H1 (cell line): ENCODE data around the gene ALDH5A1. TPM values are rescaled to one million over a fixed set of nuclear protein-coding genes. Genes with fewer than 3 reads are reported as not detected.

Source experiments
- CTCF ChIA-PET: fragments of 300-600 bp; sonication (Branson Sonifier 250); formaldehyde crosslinking; loops from one replicate; lab custom pipeline; 2021; ENCODE audit not compliant: partially characterized antibody; lab: Charles Lee
- POLR2A ChIA-PET: fragments of 300-600 bp; sonication (Branson Sonifier 250); formaldehyde crosslinking; loops from one replicate; lab custom pipeline; 2021; ENCODE audit warnings: inconsistent platforms; ENCODE audit not compliant: partially characterized antibody; lab: Charles Lee
- DNase-seq, 2 experiments: peaks; one replicate each; pipeline versions ENCODE4 v3.0.0 to v3.0.0-alpha.2; 2010 to 2022; ENCODE audit warnings: low spot score in 2 of 2, low read depth in 1 of 2, mixed read lengths in 1 of 2
- FAIRE-seq: peaks from 2 replicates; lab custom pipeline; 2011; peaks lifted over from hg19 to GRCh38; lab: Jason Lieb, UNC
- H2AFZ ChIP-seq: 2 replicates; pipeline ENCODE4 v1.8.1; 2012; ENCODE audit warnings: low read length, inconsistent platforms
- H2AK5ac ChIP-seq: 2 replicates; pipeline ENCODE4 v1.6.1; 2013; ENCODE audit warnings: low read depth, low read length
- H2BK120ac ChIP-seq: replicated peaks from 2 replicates; pipeline ENCODE3; 2013; ENCODE audit warnings: low read depth, low read length, inconsistent platforms
- H2BK12ac ChIP-seq: 2 replicates; pipeline ENCODE4 v1.6.1; 2013; ENCODE audit warnings: low read depth, low read length
- H2BK15ac ChIP-seq: 2 replicates; pipeline ENCODE4 v1.6.1; 2013; ENCODE audit warnings: low read length
- H2BK20ac ChIP-seq: 2 replicates; pipeline ENCODE4 v1.6.1; 2013; ENCODE audit warnings: low read length
- H2BK5ac ChIP-seq: 2 replicates; pipeline ENCODE4 v1.6.1; 2013; ENCODE audit warnings: low read depth, low read length
- H3K14ac ChIP-seq: 2 replicates; pipeline ENCODE4 v1.6.1; 2013; ENCODE audit warnings: inconsistent platforms; ENCODE audit not compliant: insufficient read length
- H3K18ac ChIP-seq: 2 replicates; pipeline ENCODE4 v1.6.1; 2013; ENCODE audit warnings: low read length; ENCODE audit errors: extremely low read depth
- H3K23ac ChIP-seq: 2 replicates; pipeline ENCODE4 v1.6.1; 2013; ENCODE audit warnings: inconsistent platforms; ENCODE audit not compliant: insufficient read length
- H3K23me2 ChIP-seq: 2 replicates; pipeline ENCODE4 v1.6.1; 2013; ENCODE audit warnings: low read depth, low read length
- H3K27ac ChIP-seq: 2 replicates; pipeline ENCODE4 v1.6.1; 2011; ENCODE audit warnings: low read depth, low read length, inconsistent platforms
- H3K27me3 ChIP-seq, 4 experiments: replicated peaks in 1 of 4; 1 replicate in 1 of 4; 2 replicates in 3 of 4; pipeline versions ENCODE4 v1.6.1 to v1.8.1; 2011 to 2013; ENCODE audit warnings: low read length in 3 of 4, mild to moderate bottlenecking in 3 of 4, inconsistent platforms in 2 of 4, mixed read lengths in 2 of 4, moderate library complexity in 1 of 4; ENCODE audit not compliant: control insufficient read depth in 3 of 4, insufficient read depth in 3 of 4; ENCODE audit errors: extremely low read depth in 1 of 4
- H3K36me3 ChIP-seq, 4 experiments: 2 replicates each; pipeline versions ENCODE4 v1.6.1 to v1.8.1; 2011 to 2013; ENCODE audit warnings: mild to moderate bottlenecking in 4 of 4, low read length in 3 of 4, moderate library complexity in 2 of 4, control low read depth in 1 of 4, inconsistent platforms in 1 of 4; ENCODE audit not compliant: insufficient read depth in 4 of 4, control insufficient read depth in 2 of 4
- H3K4ac ChIP-seq: replicated peaks from 2 replicates; pipeline ENCODE3; 2013; ENCODE audit warnings: low read length, low read depth, mixed read lengths, inconsistent platforms; ENCODE audit not compliant: insufficient read length
- H3K4me1 ChIP-seq, 4 experiments: replicated peaks in 1 of 4; 1 replicate in 1 of 4; 2 replicates in 3 of 4; pipeline versions ENCODE4 v1.6.1 to v1.8.1; 2011 to 2013; ENCODE audit warnings: low read length in 3 of 4, inconsistent platforms in 2 of 4, mixed read lengths in 1 of 4; ENCODE audit not compliant: insufficient read depth in 4 of 4, control insufficient read depth in 3 of 4
- H3K4me2 ChIP-seq, 2 experiments: 2 replicates each; pipeline versions ENCODE4 v1.6.1 to v1.8.1; 2011 to 2013; ENCODE audit warnings: low read depth in 2 of 2, low read length in 2 of 2, control low read depth in 1 of 2, inconsistent platforms in 1 of 2, mild to moderate bottlenecking in 1 of 2; ENCODE audit not compliant: insufficient read depth in 1 of 2
- H3K4me3 ChIP-seq, 4 experiments: fragments of 200-600, 300-600 bp in 1 of 4; sonication (generic), shearing (Covaris generic), sonication (Bioruptor Twin) in 1 of 4; 2 replicates each; pipeline versions ENCODE4 v1.5.1 to v1.8.1; 2011 to 2016; ENCODE audit warnings: low read length in 4 of 4, low read depth in 3 of 4, control low read depth in 2 of 4, inconsistent platforms in 2 of 4, mild to moderate bottlenecking in 2 of 4, mixed read lengths in 1 of 4, moderate library complexity in 1 of 4; ENCODE audit not compliant: insufficient read depth in 2 of 4; ENCODE audit errors: extremely low read depth in 1 of 4
- H3K56ac ChIP-seq: replicated peaks from 2 replicates; pipeline ENCODE3; 2013; ENCODE audit warnings: low read depth, mild to moderate bottlenecking, mixed read lengths, low read length, inconsistent platforms; ENCODE audit not compliant: insufficient read length
- H3K79me1 ChIP-seq: 2 replicates; pipeline ENCODE4 v1.6.1; 2013; ENCODE audit warnings: low read depth, low read length, control low read depth
- H3K79me2 ChIP-seq, 2 experiments: 2 replicates each; pipeline versions ENCODE4 v1.6.1 to v1.8.1; 2012 to 2013; ENCODE audit warnings: low read length in 2 of 2, mild to moderate bottlenecking in 2 of 2, inconsistent platforms in 1 of 2; ENCODE audit not compliant: insufficient read depth in 2 of 2, control insufficient read depth in 1 of 2
- H3K9ac ChIP-seq, 4 experiments: replicated peaks in 1 of 4; 1 replicate in 1 of 4; 2 replicates in 3 of 4; pipeline versions ENCODE4 v1.6.1 to v1.8.1; 2011 to 2013; ENCODE audit warnings: low read depth in 3 of 4, low read length in 3 of 4, control low read depth in 2 of 4, mild to moderate bottlenecking in 2 of 4, moderate library complexity in 2 of 4, inconsistent platforms in 1 of 4; ENCODE audit errors: extremely low read depth in 1 of 4
- H3K9me3 ChIP-seq, 2 experiments: 2 replicates each; pipeline versions ENCODE4 v1.6.1 to v1.8.1; 2012 to 2013; ENCODE audit warnings: mild to moderate bottlenecking in 2 of 2, moderate library complexity in 2 of 2, control low read depth in 1 of 2, inconsistent platforms in 1 of 2, low read depth in 1 of 2, low read length in 1 of 2, mixed read lengths in 1 of 2; ENCODE audit not compliant: insufficient read depth in 2 of 2
- H4K20me1 ChIP-seq, 2 experiments: replicated peaks in 1 of 2; 2 replicates each; pipeline versions ENCODE3 to v1.8.1; 2011 to 2013; ENCODE audit warnings: inconsistent platforms in 2 of 2, low read length in 2 of 2, mild to moderate bottlenecking in 1 of 2; ENCODE audit not compliant: insufficient read depth in 2 of 2, control insufficient read depth in 1 of 2
- H4K5ac ChIP-seq: 2 replicates; pipeline ENCODE4 v1.6.1; 2013; ENCODE audit warnings: low read length, low read depth, mixed read lengths, inconsistent platforms; ENCODE audit not compliant: insufficient read length
- H4K8ac ChIP-seq: 2 replicates; pipeline ENCODE4 v1.8.0; 2013; ENCODE audit warnings: mild to moderate bottlenecking, moderate library complexity, low read length, inconsistent platforms; ENCODE audit not compliant: insufficient read depth; ENCODE audit errors: extremely low read depth
- H4K91ac ChIP-seq: replicated peaks from 2 replicates; pipeline ENCODE3; 2013; ENCODE audit warnings: low read length, mixed read lengths, inconsistent platforms; ENCODE audit not compliant: insufficient read length
- CBX8 ChIP-seq: fragments of 300-800, 300-1000 bp; sonication (generic); IDR thresholded peaks from 2 replicates; pipeline ENCODE4 v1.7.1; 2016; ENCODE audit warnings: low read depth, low read length, borderline replicate concordance
- CHD1 ChIP-seq: IDR thresholded peaks from 2 replicates; pipeline ENCODE4 v1.6.1; 2012; ENCODE audit warnings: low read depth, low read length, improper control_type of control experiment
- CTCF ChIP-seq, 3 experiments: IDR thresholded peaks; 1 replicate in 2 of 3; 2 replicates in 1 of 3; pipeline versions ENCODE4 v1.5.1 to v1.6.1; 2011; ENCODE audit warnings: low read length in 3 of 3, mild to moderate bottlenecking in 3 of 3, inconsistent platforms in 2 of 3, low read depth in 1 of 3, moderate library complexity in 1 of 3; ENCODE audit not compliant: insufficient read depth in 1 of 3; ENCODE audit errors: control extremely low read depth in 1 of 3
- GABPA ChIP-seq: IDR thresholded peaks from 2 replicates; pipeline ENCODE4 v1.6.1; 2011; ENCODE audit warnings: mild to moderate bottlenecking, low read length, moderate library complexity, borderline replicate concordance; ENCODE audit not compliant: insufficient read depth
- NANOG ChIP-seq: IDR thresholded peaks from 2 replicates; pipeline ENCODE4 v1.6.1; 2011; ENCODE audit warnings: low read length, low read depth, mild to moderate bottlenecking, inconsistent platforms; ENCODE audit not compliant: insufficient read depth, poor library complexity, severe bottlenecking
- POLR2AphosphoS5 ChIP-seq: IDR thresholded peaks from 2 replicates; pipeline ENCODE4 v1.6.1; 2011; ENCODE audit warnings: low read depth, low read length
- RAD21 ChIP-seq, 2 experiments: IDR thresholded peaks in 1 of 2; conservative IDR thresholded peaks in 1 of 2; 2 replicates each; pipeline ENCODE4 v1.6.1; 2011; ENCODE audit warnings: low read depth in 2 of 2, low read length in 2 of 2, improper control_type of control experiment in 1 of 2, inconsistent platforms in 1 of 2, mild to moderate bottlenecking in 1 of 2, moderate library complexity in 1 of 2
- SAP30 ChIP-seq: fragments of 300-600 bp; sonication (generic); IDR thresholded peaks from 2 replicates; pipeline ENCODE4 v1.7.1; 2012; ENCODE audit warnings: low read length, moderate library complexity, mild to moderate bottlenecking, inconsistent platforms; ENCODE audit not compliant: insufficient read depth, insufficient replicate concordance
- SIX5 ChIP-seq: IDR thresholded peaks from 2 replicates; pipeline ENCODE4 v1.6.1; 2011; ENCODE audit warnings: mild to moderate bottlenecking, low read depth, low read length
- YY1 ChIP-seq: IDR thresholded peaks from 2 replicates; pipeline ENCODE4 v1.6.1; 2011; ENCODE audit warnings: low read depth, mild to moderate bottlenecking, low read length
- WGBS, 2 experiments: shearing (Covaris generic) in 1 of 2; methylation state at CpG; one replicate each; pipeline versions ENCODE4 v1.1.6 to v1.1.7; 2013 to 2015; ENCODE audit warnings: low lambda C conversion rate in 2 of 2, mixed read lengths in 2 of 2, inconsistent platforms in 1 of 2, low coverage in 1 of 2, missing lambda C conversion rate in 1 of 2; ENCODE audit not compliant: insufficient replicate concordance in 2 of 2, insufficient coverage in 1 of 2, insufficient read length in 1 of 2; ENCODE audit errors: extremely low coverage in 1 of 2, missing lambda C conversion rate in 1 of 2; 5-methylcytosine and 5-hydroxymethylcytosine counted together
- polyA plus RNA-seq, 7 experiments: library from polyadenylated mRNA; depleted of rRNA in 3 of 7; stranded (reverse) in 5 of 7; unstranded in 2 of 7; fragments of >200 nt in 5 of 7; fragments of 200-250 nt in 2 of 7; gene quantifications; 1 replicate in 5 of 7; 2 replicates in 1 of 7; 4 replicates in 1 of 7; pipeline versions ENCODE4 v1.2.1 to v1.2.3, GENCODE V29; 2011 to 2013; ENCODE audit warnings: missing spikeins in 2 of 7, mixed read lengths in 2 of 7
- total RNA-seq: library from RNA; stranded (reverse); fragmentation: NEBNext Ultra II Directional; extraction: Animal tissue kit (Norgen Biotek cat#: 25700); gene quantifications from 2 replicates; pipeline ENCODE4 v1.2.1, GENCODE V29; 2021

ALDH5A1 gene
- total and polyA plus RNA-seq, 2 of the 8 experiments (the other 6 are each of a cell fraction or from before 2014, with no cell fraction given): 1.5 to 2.4 TPM

DNA sequence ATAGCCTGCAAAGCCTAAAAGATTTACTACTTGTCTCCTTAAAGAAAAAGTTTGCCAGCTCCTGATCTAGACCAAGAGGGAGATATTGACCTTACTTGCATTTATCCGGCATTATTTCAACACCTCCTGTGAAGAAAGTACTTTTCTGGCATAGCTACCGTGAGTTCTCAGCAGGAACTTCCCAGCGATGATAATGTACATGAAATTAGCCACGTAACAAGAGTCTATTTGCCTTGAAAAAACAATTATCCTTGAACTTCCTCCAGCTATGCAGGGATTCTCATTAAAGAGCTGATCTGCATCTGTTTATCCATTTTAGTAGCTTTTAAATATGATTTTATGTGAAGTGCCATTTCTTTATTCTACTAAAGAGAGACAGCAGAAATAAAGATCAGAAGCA, 41.7 kb downstream of the ALDH5A1 start:
- Histone ChIP-seq H3K18ac (no peak overlapping the region), H2BK20ac (no peak overlapping the region), H3K79me2 (no peaks in the 10 kb centered on the region), H2AFZ (no peak overlapping the region), H4K20me1 (no peaks in the 10 kb centered on the region), H3K23me2 (no peaks in the 10 kb centered on the region; the same call in 1 of the 2 replicates), H3K14ac (no peak overlapping the region), H4K8ac (no peak overlapping the region), H3K4me2 (no peak overlapping the region), H3K27ac (no peak overlapping the region), H3K4me3 (no peak overlapping the region), H3K27me3 (no peaks in the 10 kb centered on the region), H2BK5ac (no peak overlapping the region), H3K56ac (no peak overlapping the region), H2BK120ac (no peak overlapping the region), H3K9me3 (no peaks in the 10 kb centered on the region), H3K4me1 (no peaks in the 10 kb centered on the region), H4K91ac (no peak overlapping the region), H2AK5ac (no peak overlapping the region), H4K5ac (no peak overlapping the region), H2BK12ac (no peak overlapping the region), H3K36me3 (no peaks in the 10 kb centered on the region), H3K79me1 (no peaks in the 10 kb centered on the region; the same call in 1 of the 2 replicates), H3K23ac (no peak overlapping the region), H3K4ac (no peak overlapping the region), H3K9ac (no peak overlapping the region), H2BK15ac (no peak overlapping the region)
- ChIA-PET POLR2A (no interaction called here), CTCF (interaction anchor here (0.7 to 5.4 kb wide), 11 partner anchors 9 to 455 kb away, joined by 3 to 56 read pairs (median 4); partner anchors contain the start of genes ACOT13 and TDP2)
- FAIRE-seq (no peak), DNase-seq (no peak)
- 90% methylated on average over 4 of the region's 4 CpGs; no CpG with 5 or more reads in 1 of the 2 experiments for WGBS, 2 experiments
- TF ChIP-seq YY1 (no peak), RAD21 (IDR thresholded peaks at IDR 0.05 in 1 of 2, conservative IDR thresholded peaks at IDR 0.05 in 1 of 2; ENCODE audit: low read depth in 2 of 2, low read length in 2 of 2) (no peak), CHD1 (no peak), POLR2AphosphoS5 (no peak), SIX5 (no peak), NANOG (no peak), CBX8 (no peak), GABPA (no peak), SAP30 (no peak), CTCF (IDR thresholded peaks at IDR 0.05; ENCODE audit: control extremely low read depth in 1 of 3, insufficient read depth in 1 of 3, low read depth in 1 of 3, low read length in 3 of 3) (no peak)
